ENCODE measurements around the gene CD27. TPM values are rescaled to one million over a fixed set of nuclear protein-coding genes. Genes with fewer than 3 reads are reported as not detected.

Gene CD27
- total RNA-seq, 1 donor = 0.18 TPM

GRCh38 chr12:6416596-6416995, 28.2 kb upstream of the CD27 start:
- H3K4me3 ChIP-seq (ENCODE audit: low read depth, low read length) = no peak overlapping the region
- no peak for DNase-seq (ENCODE audit: low read depth)
- TF ChIP-seq, protein P1, sequence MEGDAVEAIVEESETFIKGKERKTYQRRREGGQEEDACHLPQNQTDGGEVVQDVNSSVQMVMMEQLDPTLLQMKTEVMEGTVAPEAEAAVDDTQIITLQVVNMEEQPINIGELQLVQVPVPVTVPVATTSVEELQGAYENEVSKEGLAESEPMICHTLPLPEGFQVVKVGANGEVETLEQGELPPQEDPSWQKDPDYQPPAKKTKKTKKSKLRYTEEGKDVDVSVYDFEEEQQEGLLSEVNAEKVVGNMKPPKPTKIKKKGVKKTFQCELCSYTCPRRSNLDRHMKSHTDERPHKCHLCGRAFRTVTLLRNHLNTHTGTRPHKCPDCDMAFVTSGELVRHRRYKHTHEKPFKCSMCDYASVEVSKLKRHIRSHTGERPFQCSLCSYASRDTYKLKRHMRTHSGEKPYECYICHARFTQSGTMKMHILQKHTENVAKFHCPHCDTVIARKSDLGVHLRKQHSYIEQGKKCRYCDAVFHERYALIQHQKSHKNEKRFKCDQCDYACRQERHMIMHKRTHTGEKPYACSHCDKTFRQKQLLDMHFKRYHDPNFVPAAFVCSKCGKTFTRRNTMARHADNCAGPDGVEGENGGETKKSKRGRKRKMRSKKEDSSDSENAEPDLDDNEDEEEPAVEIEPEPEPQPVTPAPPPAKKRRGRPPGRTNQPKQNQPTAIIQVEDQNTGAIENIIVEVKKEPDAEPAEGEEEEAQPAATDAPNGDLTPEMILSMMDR (IDR thresholded peaks at IDR 0.05; ENCODE audit: insufficient read depth, low read length) = no peak

DNA sequence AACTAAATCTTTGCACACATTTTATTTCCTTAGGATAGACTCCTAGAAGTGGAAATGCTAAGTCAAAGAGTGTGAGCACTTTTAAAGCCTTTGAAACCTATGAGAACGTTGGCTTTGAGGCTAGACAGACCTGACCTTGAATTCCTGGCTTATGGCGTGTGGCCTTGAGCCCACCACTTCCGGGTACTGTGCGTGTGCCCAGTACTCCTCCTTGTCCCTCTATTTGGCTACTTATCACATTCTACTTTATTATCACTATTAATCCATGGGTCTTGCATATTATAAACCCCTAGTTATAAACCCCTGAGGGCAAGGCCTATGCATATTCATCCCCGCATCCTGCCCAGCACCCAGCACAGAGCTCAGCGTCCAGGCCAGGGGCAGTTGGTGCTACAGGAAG, 26.0 kb upstream of the CD27 start:
- TF ChIP-seq, protein P1 (IDR thresholded peaks at IDR 0.05; ENCODE audit: insufficient read depth, low read length) = no peak
- no peak overlapping the region for H3K4me3 ChIP-seq (ENCODE audit: low read depth, low read length)
- DNase-seq (ENCODE audit: low read depth) = no peak

DNA sequence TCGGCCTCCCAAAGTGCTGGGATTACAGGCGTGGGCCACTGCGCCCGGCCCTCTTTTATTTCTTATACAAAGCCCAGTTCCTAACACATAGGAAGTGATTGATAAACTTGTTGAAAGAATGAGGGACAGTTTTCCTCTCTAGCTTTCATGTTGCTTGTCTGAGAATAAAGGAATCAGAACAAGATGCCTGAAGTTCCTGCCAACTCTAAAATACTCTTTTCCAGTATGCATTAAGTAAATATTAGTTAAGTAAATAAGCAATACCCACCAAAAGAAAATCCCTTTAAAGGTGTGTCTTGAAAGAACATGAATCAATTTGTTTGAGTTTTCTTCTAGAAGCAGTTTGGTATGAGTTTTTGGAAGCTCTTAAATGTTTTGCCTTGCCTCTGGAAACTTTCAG, 24.4 kb upstream of the CD27 start:
- H3K4me3 ChIP-seq (ENCODE audit: low read depth, low read length) = no peak overlapping the region
- DNase-seq (ENCODE audit: low read depth) = peak; percentile 13
- TF ChIP-seq, protein P1 (IDR thresholded peaks at IDR 0.05; ENCODE audit: insufficient read depth, low read length) = no peak

- H3K4me3 ChIP-seq (ENCODE audit: low read depth, low read length) = no peak overlapping the region
- DNase-seq (ENCODE audit: low read depth) = peak; percentile 96
- TF ChIP-seq, protein P1 (IDR thresholded peaks at IDR 0.05; ENCODE audit: insufficient read depth, low read length) = peak; percentile 83
These were observed 21.3 kb upstream of the CD27 start for GRCh38 chr12:6423267-6424007.

GRCh38 chr12:6424008-6424347, 20.8 kb upstream of the CD27 start:
- H3K4me3 ChIP-seq (ENCODE audit: low read depth, low read length) = no peak overlapping the region
- TF ChIP-seq, protein P1 (IDR thresholded peaks at IDR 0.05; ENCODE audit: insufficient read depth, low read length) = no peak
- DNase-seq (ENCODE audit: low read depth) = no peak

DNA sequence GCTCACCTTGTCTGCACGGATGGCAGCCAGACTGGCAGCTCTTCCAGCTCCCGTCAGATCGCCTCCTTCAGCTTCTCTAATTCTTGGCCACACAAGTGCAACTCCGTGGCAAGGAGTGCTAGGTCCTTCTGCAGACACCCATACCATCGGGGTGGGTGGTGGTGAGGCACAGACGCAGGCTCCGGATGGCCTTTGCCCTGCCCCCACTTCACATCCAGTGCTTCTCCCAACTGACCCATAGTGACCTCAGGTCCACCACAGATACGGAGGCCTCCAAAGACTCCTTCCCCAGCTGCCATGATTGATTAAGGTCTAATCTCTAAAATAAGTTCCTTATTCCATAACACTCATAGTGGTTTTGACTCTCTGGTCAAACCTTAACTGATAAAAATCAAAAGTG, 19.9 kb upstream of the CD27 start:
- TF ChIP-seq, protein P1 (IDR thresholded peaks at IDR 0.05; ENCODE audit: insufficient read depth, low read length) = no peak
- no peak overlapping the region for H3K4me3 ChIP-seq (ENCODE audit: low read depth, low read length)
- no peak for DNase-seq (ENCODE audit: low read depth)
